GM21717 (cell line): Measurements from ENCODE around the gene IRF9.

ENCODE experiments used
- ATAC-seq: cut with Tn5 transposase; IDR thresholded peaks from one replicate; pipeline ENCODE4 v1.9.1; 2021; ENCODE audit warnings: mild to moderate bottlenecking, moderate library complexity; ENCODE audit not compliant: unreplicated experiment

Gene IRF9

DNA sequence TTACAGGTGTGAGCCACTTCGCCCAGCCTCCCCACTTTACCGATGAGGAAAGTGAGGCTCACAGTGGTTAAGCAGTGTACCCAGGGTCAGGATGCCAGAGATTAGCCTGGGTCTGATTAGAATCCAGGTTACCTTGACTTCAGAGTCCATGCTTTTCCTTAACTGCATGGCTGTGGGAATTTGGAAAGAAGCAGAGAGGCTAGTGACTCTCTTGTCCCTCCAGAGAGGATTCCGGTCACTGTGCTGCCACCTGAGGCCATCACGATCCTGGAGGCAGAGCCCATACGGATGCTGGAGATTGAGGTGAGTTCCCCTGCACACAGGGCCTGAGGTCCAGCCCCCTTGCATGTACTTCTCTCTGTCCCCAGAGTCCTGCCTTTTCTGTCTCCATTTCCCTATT, 15.5 kb downstream of the IRF9 start:
- ATAC-seq, result no peak

GRCh38 chr14:24177041-24177825, 16.2 kb downstream of the IRF9 start:
- no peak for ATAC-seq

- ATAC-seq, result no peak
Measured at GRCh38 chr14:24177891-24178290, 16.8 kb downstream of the IRF9 start.

DNA sequence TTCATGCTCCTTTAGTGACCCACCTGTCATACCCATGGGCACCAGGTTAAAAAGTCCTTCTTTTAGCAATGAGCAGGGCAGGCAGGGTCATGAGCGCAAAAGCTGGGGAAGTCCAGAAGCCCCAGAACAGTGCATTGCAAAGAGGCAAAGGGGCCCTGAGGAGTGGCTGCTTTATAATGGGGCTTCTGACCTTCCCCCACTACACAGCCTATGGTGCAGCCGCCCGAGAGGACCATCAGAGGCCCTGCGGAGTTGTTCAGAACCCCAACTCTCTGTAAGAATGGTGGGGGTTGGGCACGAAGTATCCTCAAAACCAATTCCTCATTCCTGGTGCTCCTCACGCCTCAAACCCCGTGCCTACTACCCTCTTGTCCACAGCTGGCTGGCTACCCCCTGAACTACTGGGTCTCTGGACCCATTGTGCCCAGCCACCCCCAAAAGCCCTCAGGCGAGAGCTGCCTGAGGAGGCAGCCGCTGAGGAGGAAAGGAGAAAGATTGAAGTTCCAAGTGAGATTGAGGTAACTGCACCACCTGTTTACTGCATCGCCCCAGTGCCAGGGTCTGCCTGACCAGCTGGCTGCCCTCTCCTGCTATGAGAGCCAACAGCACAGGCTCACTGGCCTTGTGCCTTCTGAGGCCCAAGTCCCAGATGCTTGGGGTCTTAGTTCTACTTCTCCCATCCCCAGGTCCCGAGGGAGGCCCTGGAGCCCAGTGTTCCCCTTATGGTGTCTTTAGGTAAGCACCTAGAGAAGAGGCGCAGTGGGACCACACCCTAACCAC, 17.5 kb downstream of the IRF9 start:
- ATAC-seq, result no peak

GRCh38 chr14:24179294-24179960, 18.4 kb downstream of the IRF9 start:
- no peak for ATAC-seq

DNA sequence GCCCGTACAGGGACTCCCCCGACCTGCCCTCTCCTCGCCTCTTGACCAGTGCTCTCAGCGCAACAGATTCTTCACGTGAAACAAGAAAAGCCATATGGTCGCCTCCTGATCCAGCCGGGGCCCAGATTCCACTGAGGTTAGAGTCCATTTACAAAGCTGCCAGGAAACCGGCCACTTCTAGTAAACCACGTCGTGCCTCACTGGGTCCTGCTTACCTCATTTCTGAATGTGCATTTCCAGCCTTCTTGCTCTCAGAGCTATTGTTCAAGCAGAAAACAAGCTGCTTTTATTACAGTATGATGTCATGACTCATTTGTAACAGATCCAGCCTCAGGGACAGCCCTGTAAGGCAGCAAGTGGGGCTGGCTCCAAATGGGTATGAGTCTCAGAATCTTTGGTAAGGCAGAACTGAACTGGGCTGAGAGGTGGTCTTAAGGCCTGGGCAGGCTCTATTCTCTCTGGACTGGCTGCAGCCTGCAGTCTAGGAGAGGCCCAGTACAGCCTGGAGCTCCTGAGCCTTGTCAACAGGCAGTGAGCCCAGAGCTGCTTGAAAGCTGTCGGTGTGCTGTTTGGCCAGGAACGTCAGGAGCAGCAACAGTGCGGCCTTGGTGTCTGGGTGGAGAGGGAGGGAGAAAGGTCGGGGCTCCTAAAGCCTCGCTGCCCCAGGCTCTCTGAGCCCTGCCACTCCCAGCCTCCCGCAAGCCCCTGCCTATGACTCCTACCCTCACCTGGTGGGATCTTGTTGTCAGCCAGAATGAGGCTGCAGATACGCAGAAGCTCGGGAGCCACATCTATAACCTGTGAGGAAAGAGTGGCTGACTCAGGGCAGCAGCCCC, 19.1 kb downstream of the IRF9 start:
- no peak for ATAC-seq

GRCh38 chr14:24181371-24182077, 20.5 kb downstream of the IRF9 start:
- ATAC-seq, result no peak

DNA sequence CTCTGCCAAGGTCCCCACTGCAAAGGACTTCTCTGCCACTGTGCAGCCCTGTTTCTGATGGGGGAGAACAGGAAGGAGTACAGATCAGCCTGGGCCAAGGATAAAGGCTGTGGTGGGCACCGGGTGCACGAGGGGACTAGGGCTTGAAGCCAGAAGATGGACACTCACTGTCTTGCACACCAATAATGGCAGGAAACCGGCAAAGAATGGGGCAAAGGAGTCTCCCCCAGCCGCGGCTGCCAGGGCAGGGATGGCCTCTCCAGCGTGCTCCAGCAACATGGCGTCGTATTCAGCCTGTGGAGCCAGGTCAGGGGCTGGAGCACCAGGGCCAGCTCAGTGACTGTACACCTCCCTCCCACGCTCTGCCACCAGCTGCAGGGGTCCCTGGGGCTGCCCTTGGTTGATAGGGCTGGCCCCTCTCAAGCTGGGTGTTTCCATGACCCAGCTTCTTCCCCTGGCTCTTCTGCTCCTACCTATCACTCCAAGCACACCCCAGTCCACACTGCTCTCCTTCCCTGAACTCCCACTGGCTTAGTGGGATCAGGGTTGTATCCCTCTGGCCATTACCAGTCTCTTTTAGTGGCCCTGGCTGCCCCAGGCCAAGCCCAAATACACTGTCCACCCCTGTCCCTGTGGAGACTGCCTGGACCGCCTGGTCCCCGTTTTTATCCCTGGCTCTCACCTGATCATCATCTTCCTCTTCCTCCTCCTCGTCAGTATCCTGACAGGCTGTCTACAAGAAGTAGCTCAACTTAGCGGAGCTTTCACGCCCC, 21.2 kb downstream of the IRF9 start:
- ATAC-seq, result no peak

- no peak for ATAC-seq
Measured at GRCh38 chr14:24183014-24183481, 22.0 kb downstream of the IRF9 start.

GRCh38 chr14:24184104-24184970, 23.3 kb downstream of the IRF9 start:
- ATAC-seq, result no peak

- no peak for ATAC-seq
Measured at GRCh38 chr14:24185026-24185425, 24.0 kb downstream of the IRF9 start.

DNA sequence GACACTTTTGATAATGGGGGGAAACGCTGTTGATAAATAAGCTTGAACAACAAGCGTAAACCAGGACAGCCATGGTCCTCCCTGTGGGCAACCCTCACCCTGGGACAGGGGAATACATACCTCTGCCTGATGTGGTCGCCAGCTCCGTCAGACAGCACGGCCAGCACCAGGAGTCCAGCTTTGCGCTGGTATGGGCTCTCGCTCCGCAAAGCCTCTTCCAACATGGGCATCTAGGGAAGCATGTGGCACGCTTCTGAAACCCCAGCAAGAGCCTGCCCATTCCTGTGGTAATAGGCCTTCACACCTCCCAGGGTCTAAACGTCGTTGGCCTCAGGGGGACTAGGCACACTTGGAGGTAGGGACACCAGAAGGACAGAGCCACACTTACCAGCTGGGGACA, 24.7 kb downstream of the IRF9 start:
- no peak for ATAC-seq

- ATAC-seq, result no peak
Measured at GRCh38 chr14:24186831-24187538, 25.9 kb downstream of the IRF9 start.

GRCh38 chr14:24187539-24187915, 26.5 kb downstream of the IRF9 start:
- no peak for ATAC-seq

GRCh38 chr14:24188251-24189058, 27.4 kb downstream of the IRF9 start, which contains the start of gene IPO4:
Gene IPO4, minus strand, starts transcription at chr14:24188816. Its CDS starts 29 bp downstream, at chr14:24188787.
- peak; percentile 69 for ATAC-seq

- no peak for ATAC-seq
Measured at GRCh38 chr14:24189059-24189375, 28.0 kb downstream of the IRF9 start.

DNA sequence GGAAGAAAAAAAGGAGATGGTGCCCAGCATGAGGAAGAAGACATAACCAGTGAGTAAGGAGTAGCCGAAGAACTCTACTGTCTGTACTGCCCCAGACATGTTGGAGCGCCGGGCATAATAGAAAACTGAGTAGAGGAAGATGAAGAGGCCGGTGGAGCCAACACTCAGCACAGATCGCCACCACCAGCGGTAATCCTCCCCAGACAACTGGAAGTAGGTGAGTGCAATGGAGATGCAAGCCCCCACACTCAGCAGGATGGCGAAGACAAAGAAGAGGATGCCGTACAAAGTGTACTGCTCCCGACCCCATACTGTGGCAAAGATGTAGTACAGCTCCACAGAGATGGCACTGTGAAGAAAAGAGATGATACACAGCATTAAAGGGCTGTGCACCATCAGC, 28.4 kb downstream of the IRF9 start:
- no peak for ATAC-seq
